Loucy (cell line): ENCODE measurements around the gene ATF1.

Experiments used
- H2AFZ ChIP-seq: fragments of 200-600 bp; sonication (generic); 2 replicates; pipeline ENCODE4 v1.6.0; 2016; ENCODE audit warnings: antibody characterized with exemption, mild to moderate bottlenecking, low read length, moderate library complexity
- H3F3A ChIP-seq: fragments of 200-600 bp; 2 replicates; pipeline ENCODE4 v1.6.0; 2016; ENCODE audit warnings: antibody characterized with exemption, low read depth, mild to moderate bottlenecking
- H3K27me3 ChIP-seq: fragments of 200-600 bp; sonication (generic); 2 replicates; pipeline ENCODE4 v1.6.1; 2014; ENCODE audit warnings: low read length, mild to moderate bottlenecking; ENCODE audit not compliant: insufficient read depth, poor library complexity, severe bottlenecking
- H3K36me3 ChIP-seq: fragments of 200-600 bp; sonication (generic); 2 replicates; pipeline ENCODE4 v1.6.1; 2016; ENCODE audit warnings: low read length; ENCODE audit not compliant: insufficient read depth
- H3K4me1 ChIP-seq: fragments of 200-600 bp; sonication (generic); 2 replicates; pipeline ENCODE4 v1.5.1; 2014; ENCODE audit warnings: low read length, mild to moderate bottlenecking; ENCODE audit not compliant: insufficient read depth, poor library complexity, severe bottlenecking
- H3K4me2 ChIP-seq: fragments of 200-600 bp; sonication (generic); 2 replicates; pipeline ENCODE4 v1.6.0; 2014; ENCODE audit warnings: antibody characterized with exemption, low read length, low read depth, mild to moderate bottlenecking; ENCODE audit not compliant: poor library complexity, severe bottlenecking
- H3K4me3 ChIP-seq: fragments of 200-600 bp; sonication (generic); 2 replicates; pipeline ENCODE4 v1.5.1; 2014; ENCODE audit warnings: low read length, mild to moderate bottlenecking, mixed read lengths; ENCODE audit not compliant: poor library complexity, severe bottlenecking
- H3K79me2 ChIP-seq: fragments of 200-600 bp; sonication (generic); 2 replicates; pipeline ENCODE4 v1.6.1; 2014; ENCODE audit warnings: low read length; ENCODE audit not compliant: insufficient read depth
- H3K9ac ChIP-seq: fragments of 200-600 bp; sonication (generic); 2 replicates; pipeline ENCODE4 v1.6.0; 2014; ENCODE audit warnings: mild to moderate bottlenecking, low read depth, low read length, moderate library complexity; ENCODE audit not compliant: poor library complexity, severe bottlenecking
- H3K9me2 ChIP-seq: fragments of 200-600 bp; sonication (generic); replicated peaks from 2 replicates; pipeline ENCODE4 v1.6.1; 2016; ENCODE audit warnings: low read depth, low read length, mixed read lengths
- H3K9me3 ChIP-seq: fragments of 200-600 bp; sonication (generic); 2 replicates; pipeline ENCODE4 v1.6.1; 2014; ENCODE audit warnings: mild to moderate bottlenecking, antibody characterized with exemption, low read length, low read depth; ENCODE audit not compliant: insufficient read depth
- H4K20me1 ChIP-seq: fragments of 200-600 bp; sonication (generic); 2 replicates; pipeline ENCODE4 v1.6.0; 2014; ENCODE audit warnings: antibody characterized with exemption, low read length, mild to moderate bottlenecking; ENCODE audit not compliant: insufficient read depth, poor library complexity, severe bottlenecking
- CTCF ChIP-seq: fragments of 200-600 bp; sonication (generic); conservative IDR thresholded peaks from 2 replicates; pipeline ENCODE4 v1.5.1; 2014; ENCODE audit warnings: mild to moderate bottlenecking, antibody characterized with exemption, low read length
- EZH2phosphoT487 ChIP-seq: fragments of 200-600 bp; IDR thresholded peaks from 2 replicates; pipeline ENCODE4 v1.6.1; 2018; ENCODE audit warnings: antibody characterized with exemption, mild to moderate bottlenecking, moderate library complexity, borderline replicate concordance

The ATF1 gene

GRCh38 chr12:50784501-50784900 is 20.6 kb downstream of the ATF1 start:
- no peak overlapping the region for H3K4me3 ChIP-seq
- no peaks in the 10 kb centered on the region for H3K9me2 ChIP-seq
- no peaks in the 10 kb centered on the region for H3K27me3 ChIP-seq
- H3K4me1 ChIP-seq, result no peaks in the 10 kb centered on the region
- H4K20me1 ChIP-seq, result peaks cover 4% of the 10 kb centered on the region
- H3K9me3 ChIP-seq, result peaks cover 2% of the 10 kb centered on the region; the same call in 1 of the 2 replicates
- H3K9ac ChIP-seq, result no peak overlapping the region
- H3F3A ChIP-seq, result no peaks in the 10 kb centered on the region
- H3K36me3 ChIP-seq, result peaks cover 55% of the 10 kb centered on the region; the same call in 1 of the 2 replicates
- TF ChIP-seq CTCF, result no peak
- no peak for TF ChIP-seq EZH2phosphoT487
- no peak overlapping the region for H2AFZ ChIP-seq
- H3K79me2 ChIP-seq, result peaks cover 60% of the 10 kb centered on the region
- H3K4me2 ChIP-seq, result no peak overlapping the region

GRCh38 chr12:50785406-50786001 is 21.6 kb downstream of the ATF1 start:
- peaks cover 2% of the 10 kb centered on the region; the same call in 1 of the 2 replicates for H3K9me3 ChIP-seq
- H4K20me1 ChIP-seq, result no peaks in the 10 kb centered on the region
- no peak overlapping the region for H3K9ac ChIP-seq
- H3K27me3 ChIP-seq, result no peaks in the 10 kb centered on the region
- H3K4me2 ChIP-seq, result no peak overlapping the region
- peaks cover 62% of the 10 kb centered on the region for H3K79me2 ChIP-seq
- no peaks in the 10 kb centered on the region for H3K4me1 ChIP-seq
- no peak overlapping the region for H3K4me3 ChIP-seq
- H2AFZ ChIP-seq, result no peak overlapping the region
- TF ChIP-seq EZH2phosphoT487, result no peak
- TF ChIP-seq CTCF, result no peak
- peaks cover 49% of the 10 kb centered on the region; the same call in 1 of the 2 replicates for H3K36me3 ChIP-seq
- no peaks in the 10 kb centered on the region for H3F3A ChIP-seq
- no peaks in the 10 kb centered on the region for H3K9me2 ChIP-seq

GRCh38 chr12:50786498-50787231 is 22.8 kb downstream of the ATF1 start:
- Histone ChIP-seq H3K9ac (no peak overlapping the region), H3K9me2 (no peaks in the 10 kb centered on the region), H2AFZ (no peak overlapping the region), H4K20me1 (no peaks in the 10 kb centered on the region), H3K4me2 (no peak overlapping the region), H3K9me3 (peaks cover 2% of the 10 kb centered on the region; the same call in 1 of the 2 replicates), H3K4me1 (no peaks in the 10 kb centered on the region), H3K79me2 (peaks cover 64% of the 10 kb centered on the region), H3K36me3 (peaks cover 42% of the 10 kb centered on the region; the same call in 1 of the 2 replicates), H3F3A (no peaks in the 10 kb centered on the region), H3K27me3 (no peaks in the 10 kb centered on the region), H3K4me3 (no peak overlapping the region)
- TF ChIP-seq CTCF (no peak), EZH2phosphoT487 (no peak)
